CD4-positive, alpha-beta memory T cell (primary cell): ENCODE data around the gene SERPINA4. TPM values are rescaled to one million over a fixed set of nuclear protein-coding genes. Genes with fewer than 3 reads are reported as not detected.

Experiments used
- CTCF ChIA-PET: fragments of 350-600 bp; sonication (Branson Sonifier 250); formaldehyde crosslinking; loops from one replicate; lab custom pipeline; 2021; ENCODE audit warnings: inconsistent platforms; ENCODE audit not compliant: partially characterized antibody; lab: Charles Lee
- POLR2A ChIA-PET: fragments of 350-600 bp; sonication (Branson Sonifier 250); formaldehyde crosslinking; loops from one replicate; lab custom pipeline; 2021; ENCODE audit not compliant: partially characterized antibody; lab: Charles Lee
- DNase-seq, 5 donors: peaks; one replicate each; pipeline versions ENCODE4 v3.0.0 to v3.0.0-alpha.2; 2020 to 2022; ENCODE audit warnings: mixed read lengths in 1 of 5
- H3K27ac ChIP-seq: one replicate; pipeline ENCODE4 v1.7.0; 2013; ENCODE audit warnings: low read depth, low read length
- H3K27me3 ChIP-seq: 2 replicates; pipeline ENCODE4 v1.7.0; 2013; ENCODE audit warnings: mild to moderate bottlenecking, low read length, moderate library complexity; ENCODE audit not compliant: insufficient read depth
- H3K36me3 ChIP-seq: 2 replicates; pipeline ENCODE4 v1.7.0; 2013; ENCODE audit warnings: mild to moderate bottlenecking, low read length, moderate library complexity; ENCODE audit not compliant: insufficient read depth
- H3K4me1 ChIP-seq: 2 replicates; pipeline ENCODE4 v1.7.0; 2013; ENCODE audit warnings: mild to moderate bottlenecking, low read length, moderate library complexity; ENCODE audit not compliant: insufficient read depth
- H3K4me3 ChIP-seq, 2 donors: one replicate each; pipeline ENCODE4 v1.7.0; 2013; ENCODE audit warnings: low read length in 2 of 2, mild to moderate bottlenecking in 1 of 2
- H3K9me3 ChIP-seq, 2 donors: one replicate each; pipeline ENCODE4 v1.7.0; 2013; ENCODE audit warnings: low read length in 2 of 2, control low read depth in 1 of 2; ENCODE audit not compliant: control insufficient read depth in 1 of 2
- H3K27ac Mint-ChIP-seq, 7 donors: one replicate each; pipeline ENCODE4 v1.8.0; 2020 to 2021; ENCODE audit warnings: mixed read lengths in 7 of 7, mild to moderate bottlenecking in 6 of 7, inconsistent platforms in 3 of 7, moderate library complexity in 3 of 7
- H3K27me3 Mint-ChIP-seq, 2 donors: one replicate each; pipeline ENCODE4 v1.8.0; 2020 to 2021; ENCODE audit warnings: mixed read lengths in 2 of 2
- H3K36me3 Mint-ChIP-seq, 2 donors: one replicate each; pipeline ENCODE4 v1.8.0; 2020 to 2021; ENCODE audit warnings: mixed read lengths in 2 of 2, inconsistent platforms in 1 of 2, mild to moderate bottlenecking in 1 of 2
- H3K4me1 Mint-ChIP-seq, 4 donors: one replicate each; pipeline ENCODE4 v1.8.0; 2020 to 2021; ENCODE audit warnings: mixed read lengths in 4 of 4, mild to moderate bottlenecking in 1 of 4
- H3K4me3 Mint-ChIP-seq, 8 donors: one replicate each; pipeline ENCODE4 v1.8.0; 2020 to 2021; ENCODE audit warnings: mixed read lengths in 8 of 8, mild to moderate bottlenecking in 7 of 8, moderate library complexity in 6 of 8, inconsistent platforms in 3 of 8
- H3K9me3 Mint-ChIP-seq, 8 donors: one replicate each; pipeline ENCODE4 v1.8.0; 2020 to 2021; ENCODE audit warnings: mixed read lengths in 8 of 8, mild to moderate bottlenecking in 5 of 8, inconsistent platforms in 3 of 8, moderate library complexity in 1 of 8
- intact Hi-C: fragments of 100-400 bp; cut with micrococcal nuclease; formaldehyde crosslinking; loops from one replicate; pipeline ENCODE4 v1.15.1; 2023
- polyA plus RNA-seq, 2 donors: library from polyadenylated mRNA; unstranded; fragments of 300-500 nt; fragmentation: Illumina TruSeq; gene quantifications; one replicate each; pipeline ENCODE4 v1.2.3, GENCODE V29; 2021
- total RNA-seq, 2 experiments: library from RNA; stranded (reverse); gene quantifications; one replicate each; pipeline ENCODE4 v1.2.3, GENCODE V29; 2021

Gene SERPINA4
- total and polyA plus RNA-seq, 4 experiments from 2014 or later: not detected

DNA sequence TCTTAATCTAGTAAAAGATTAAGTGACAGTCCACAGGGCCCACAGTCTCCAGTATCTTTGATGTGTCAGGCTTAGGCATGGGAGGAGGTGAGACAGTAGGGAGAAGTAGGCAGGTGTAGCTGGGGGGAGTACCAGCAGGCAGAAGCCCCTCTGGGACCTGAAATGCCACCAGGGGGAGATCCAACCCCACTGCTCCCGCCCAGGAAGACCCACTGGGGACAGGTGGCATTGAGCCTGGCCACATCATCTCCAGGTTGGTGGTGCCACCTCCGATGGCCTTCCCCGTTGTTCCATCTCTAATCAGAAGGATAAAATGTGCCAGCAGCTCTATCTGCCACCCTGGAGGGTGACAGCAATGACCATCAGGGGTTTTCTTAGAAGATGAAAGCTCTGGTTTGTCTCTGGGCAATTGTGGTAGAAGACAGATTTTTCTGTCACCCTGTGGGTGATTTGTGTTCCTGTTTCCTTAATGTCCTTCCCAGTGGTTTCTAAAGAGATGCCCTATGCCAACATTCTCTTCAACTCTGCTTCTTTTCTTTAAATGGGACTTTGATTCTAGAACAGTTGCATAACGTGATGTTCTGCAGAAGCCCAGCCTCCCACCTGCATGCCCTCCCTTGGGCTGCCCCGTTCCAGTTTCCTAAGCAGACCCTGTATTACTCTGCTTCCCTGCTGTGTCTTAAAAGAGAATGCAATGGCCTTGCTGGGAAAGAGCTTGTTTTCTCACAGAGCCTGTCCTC is 39.7 kb upstream of the SERPINA4 start:
- H3K4me3 ChIP-seq: no peak overlapping the region
- Mint-ChIP-seq H3K27me3 (peaks cover 12 to 23% of the 10 kb centered on the region in 2 donors), H3K4me3 (no peak overlapping the region), H3K4me1 (peaks cover 0 to 5% (median 0%) of the 10 kb centered on the region in 4 donors), H3K36me3 (no peaks in the 10 kb centered on the region), H3K9me3 (peaks cover 0 to 11% (median 4%) of the 10 kb centered on the region in 8 donors), H3K27ac (no peak overlapping the region)
- ChIA-PET POLR2A (no interaction called here), CTCF (interaction anchor here (1.0 kb wide), 1 partner anchor 28 kb away, joined by 3 read pairs; no protein-coding TSS in a partner anchor)
- H3K9me3 ChIP-seq: no peaks in the 10 kb centered on the region
- no peak overlapping the region for H3K27ac ChIP-seq
- no peak for DNase-seq
- intact Hi-C loops: no loop called here
- H3K36me3 ChIP-seq: no peaks in the 10 kb centered on the region
- peaks cover 4% of the 10 kb centered on the region for H3K27me3 ChIP-seq
- no peaks in the 10 kb centered on the region for H3K4me1 ChIP-seq

DNA sequence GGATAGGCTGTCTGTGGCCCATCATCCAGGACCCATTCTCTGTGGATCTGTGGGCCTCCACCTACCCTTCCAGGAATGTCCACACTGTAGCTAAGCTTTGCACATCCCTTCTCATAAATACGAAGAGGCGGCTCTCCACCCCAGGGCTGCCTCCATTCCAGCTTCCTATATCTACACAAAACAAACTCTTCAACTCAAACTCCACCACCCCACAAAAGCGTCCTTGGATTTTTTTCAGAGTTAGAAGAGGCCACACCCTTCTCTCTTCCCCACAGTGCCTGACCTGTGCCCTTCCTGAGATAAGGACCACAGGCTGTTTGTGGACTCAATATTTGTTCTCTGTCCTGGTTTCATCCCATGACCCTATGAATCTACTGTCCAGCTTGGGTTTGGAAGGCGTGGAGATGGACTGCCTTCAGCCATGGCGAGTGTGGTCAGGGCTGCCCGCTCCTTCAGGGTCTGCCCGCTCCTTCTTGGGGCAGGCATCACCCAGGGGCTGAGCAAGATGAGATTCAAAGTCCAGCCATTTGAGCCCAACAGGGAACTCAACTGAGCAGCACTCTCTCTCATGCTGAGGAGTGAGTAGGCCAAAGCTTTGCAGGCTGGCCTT is 39.0 kb upstream of the SERPINA4 start:
- ChIA-PET CTCF (interaction anchor here (1.0 kb wide), 1 partner anchor 27 kb away, joined by 3 read pairs; no protein-coding TSS in a partner anchor), POLR2A (no interaction called here)
- H3K27me3 Mint-ChIP-seq: peaks cover 16 to 28% of the 10 kb centered on the region in 2 donors
- no peak overlapping the region for H3K27ac Mint-ChIP-seq
- Histone ChIP-seq H3K4me3 (no peak overlapping the region), H3K36me3 (no peaks in the 10 kb centered on the region), H3K4me1 (no peaks in the 10 kb centered on the region), H3K9me3 (no peaks in the 10 kb centered on the region), H3K27me3 (peaks cover 4% of the 10 kb centered on the region), H3K27ac (no peak overlapping the region)
- no peak for DNase-seq
- H3K9me3 Mint-ChIP-seq: peaks cover 0 to 14% (median 4%) of the 10 kb centered on the region in 8 donors
- H3K36me3 Mint-ChIP-seq: no peaks in the 10 kb centered on the region
- H3K4me3 Mint-ChIP-seq: no peak overlapping the region
- intact Hi-C loops: no loop called here
- peaks cover 0 to 5% (median 0%) of the 10 kb centered on the region in 4 donors for H3K4me1 Mint-ChIP-seq

DNA sequence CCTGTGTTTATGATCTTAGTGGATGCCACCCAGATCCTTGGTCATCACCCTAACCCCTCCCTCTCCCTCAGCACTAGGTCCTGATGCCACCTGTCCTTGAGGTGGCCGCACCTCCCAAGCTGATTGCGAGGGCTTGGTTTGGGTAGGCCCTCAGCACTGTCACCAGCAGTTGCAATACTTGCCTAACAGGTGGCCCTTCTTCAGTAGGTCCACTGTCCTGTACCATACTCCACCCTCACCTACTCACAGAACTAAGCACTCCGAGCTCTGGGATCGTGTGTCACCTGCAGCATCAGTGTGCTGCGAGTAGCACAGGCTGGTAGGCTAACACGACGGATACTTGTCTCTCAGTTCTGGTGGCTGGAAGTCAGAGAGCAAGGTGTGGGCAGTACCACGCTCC is 38.0 kb upstream of the SERPINA4 start:
- ChIA-PET CTCF (no interaction called here), POLR2A (no interaction called here)
- Histone ChIP-seq H3K9me3 (no peaks in the 10 kb centered on the region), H3K4me1 (no peaks in the 10 kb centered on the region), H3K27ac (no peak overlapping the region), H3K27me3 (peaks cover 4% of the 10 kb centered on the region), H3K36me3 (no peaks in the 10 kb centered on the region), H3K4me3 (no peak overlapping the region)
- H3K27me3 Mint-ChIP-seq: peaks cover 21 to 35% of the 10 kb centered on the region in 2 donors
- H3K4me3 Mint-ChIP-seq: no peak overlapping the region
- no peaks in the 10 kb centered on the region for H3K36me3 Mint-ChIP-seq
- peak overlapping the region in 1 of 7 donors; percentile 19 for H3K27ac Mint-ChIP-seq
- peaks cover 0 to 5% (median 0%) of the 10 kb centered on the region in 4 donors for H3K4me1 Mint-ChIP-seq
- intact Hi-C loops: no loop called here
- DNase-seq: no peak
- H3K9me3 Mint-ChIP-seq: peaks cover 0 to 14% (median 4%) of the 10 kb centered on the region in 8 donors

DNA sequence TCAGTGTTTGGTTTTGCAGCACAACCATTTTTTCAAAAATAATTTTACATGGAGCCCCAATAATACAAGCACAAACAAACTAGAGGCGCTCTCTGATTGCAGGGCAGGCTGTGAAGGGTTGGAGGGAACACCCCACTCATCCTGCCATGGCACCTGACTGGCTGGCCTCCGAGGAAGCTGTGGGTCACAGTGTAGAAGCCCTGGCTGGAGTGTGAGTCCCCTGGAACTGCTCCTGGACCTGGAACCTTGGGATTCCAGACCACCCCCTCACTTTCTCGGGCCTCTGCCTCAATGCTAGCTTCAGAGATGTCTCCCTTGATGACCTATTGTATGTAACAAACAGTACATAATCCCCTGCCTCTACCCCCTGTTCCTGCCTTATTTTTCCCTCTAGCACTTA is 37.1 kb upstream of the SERPINA4 start:
- Histone ChIP-seq H3K4me1 (no peaks in the 10 kb centered on the region), H3K4me3 (no peak overlapping the region), H3K27me3 (peaks cover 4% of the 10 kb centered on the region), H3K36me3 (no peaks in the 10 kb centered on the region), H3K27ac (no peak overlapping the region), H3K9me3 (no peaks in the 10 kb centered on the region)
- no peak overlapping the region for H3K4me3 Mint-ChIP-seq
- H3K27ac Mint-ChIP-seq: no peak overlapping the region
- peaks cover 0 to 3% (median 0%) of the 10 kb centered on the region in 4 donors for H3K4me1 Mint-ChIP-seq
- H3K36me3 Mint-ChIP-seq: no peaks in the 10 kb centered on the region
- POLR2A ChIA-PET: no interaction called here
- intact Hi-C loops: no loop called here
- CTCF ChIA-PET: no interaction called here
- no peak for DNase-seq
- H3K27me3 Mint-ChIP-seq: peaks cover 21 to 37% of the 10 kb centered on the region in 2 donors
- H3K9me3 Mint-ChIP-seq: peaks cover 0 to 11% (median 3%) of the 10 kb centered on the region in 8 donors

DNA sequence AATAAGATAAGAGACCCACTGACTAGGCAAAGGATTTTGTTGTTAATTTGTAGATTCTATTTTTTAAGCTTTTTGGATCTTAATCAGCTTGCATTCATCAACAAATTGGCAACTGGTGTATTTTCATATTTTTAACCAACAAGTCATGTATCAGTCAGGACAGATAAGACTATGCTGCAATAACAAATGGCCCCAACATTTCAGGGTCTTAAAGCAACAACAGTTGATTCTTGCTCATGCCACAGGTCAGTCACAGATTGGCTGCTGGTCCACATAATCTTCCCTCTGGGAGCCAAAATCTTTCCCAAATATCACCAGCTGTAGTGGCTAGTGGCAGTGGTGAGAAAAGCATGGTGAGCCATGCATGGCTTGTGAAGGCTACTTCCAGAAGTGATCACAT is 30.1 kb upstream of the SERPINA4 start:
- no peak overlapping the region for H3K27ac ChIP-seq
- no peak overlapping the region for H3K4me3 Mint-ChIP-seq
- no peak overlapping the region for H3K4me3 ChIP-seq
- H3K4me1 ChIP-seq: no peaks in the 10 kb centered on the region
- no peaks in the 10 kb centered on the region for H3K9me3 ChIP-seq
- H3K27me3 Mint-ChIP-seq: peaks cover 13 to 20% of the 10 kb centered on the region in 2 donors
- H3K27me3 ChIP-seq: no peaks in the 10 kb centered on the region
- POLR2A ChIA-PET: no interaction called here
- H3K36me3 ChIP-seq: no peaks in the 10 kb centered on the region
- CTCF ChIA-PET: no interaction called here
- no peaks in the 10 kb centered on the region for H3K4me1 Mint-ChIP-seq
- H3K27ac Mint-ChIP-seq: no peak overlapping the region
- DNase-seq: no peak
- intact Hi-C loops: no loop called here
- no peaks in the 10 kb centered on the region for H3K36me3 Mint-ChIP-seq
- H3K9me3 Mint-ChIP-seq: peaks cover 0 to 8% (median 3%) of the 10 kb centered on the region in 8 donors

DNA sequence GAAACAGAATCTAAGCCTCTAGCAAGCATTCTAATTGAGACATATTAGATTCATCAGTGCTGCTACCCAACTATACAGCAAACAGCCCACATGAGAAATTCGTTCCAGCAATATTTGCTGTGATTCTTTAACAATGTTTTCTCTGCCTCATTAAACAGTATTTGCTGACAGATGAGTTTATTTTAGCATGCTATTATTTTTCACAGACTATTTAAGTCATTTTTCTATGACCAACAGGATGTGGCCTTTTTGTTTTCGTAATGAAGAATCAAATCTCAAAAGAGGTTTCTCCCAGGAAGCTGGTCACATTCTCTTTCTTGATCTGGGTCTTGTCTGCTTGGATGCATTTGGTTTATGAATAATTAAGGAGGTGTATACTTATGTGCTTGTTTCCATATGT is 28.8 kb upstream of the SERPINA4 start:
- Histone ChIP-seq H3K27me3 (no peaks in the 10 kb centered on the region), H3K4me3 (no peak overlapping the region), H3K36me3 (no peaks in the 10 kb centered on the region), H3K9me3 (no peaks in the 10 kb centered on the region), H3K27ac (no peak overlapping the region), H3K4me1 (no peaks in the 10 kb centered on the region)
- no peak for DNase-seq
- ChIA-PET CTCF (no interaction called here), POLR2A (interaction anchor here (0.6 kb wide), 1 partner anchor 227 kb away, joined by 3 read pairs; no protein-coding TSS in a partner anchor)
- H3K27ac Mint-ChIP-seq: no peak overlapping the region
- peaks cover 0 to 8% (median 2%) of the 10 kb centered on the region in 8 donors for H3K9me3 Mint-ChIP-seq
- no peaks in the 10 kb centered on the region for H3K36me3 Mint-ChIP-seq
- no peak overlapping the region for H3K4me3 Mint-ChIP-seq
- no peaks in the 10 kb centered on the region for H3K4me1 Mint-ChIP-seq
- H3K27me3 Mint-ChIP-seq: peaks cover 7 to 22% of the 10 kb centered on the region in 2 donors
- intact Hi-C loops: no loop called here

DNA sequence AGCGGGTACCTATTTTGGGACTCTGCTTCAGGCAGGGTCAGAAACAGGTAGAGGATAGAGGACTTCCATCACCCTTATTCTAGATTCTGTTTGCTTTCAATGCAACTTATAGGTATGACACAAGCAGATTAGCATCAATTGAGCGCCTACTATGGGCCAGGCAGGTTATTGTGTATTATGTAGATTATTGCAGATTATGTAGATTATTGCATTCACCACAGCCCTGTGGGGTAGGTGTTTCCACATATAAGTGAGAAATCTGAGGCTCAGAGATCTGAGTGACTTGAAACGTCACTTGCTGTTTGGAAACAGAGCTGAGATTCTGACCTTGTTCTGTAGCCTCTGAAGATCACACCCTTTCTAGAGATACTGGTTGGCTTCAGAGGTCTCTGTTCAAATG is 25.7 kb upstream of the SERPINA4 start:
- Mint-ChIP-seq H3K4me3 (no peak overlapping the region), H3K36me3 (no peaks in the 10 kb centered on the region), H3K9me3 (peaks cover 0 to 8% (median 2%) of the 10 kb centered on the region in 8 donors), H3K4me1 (no peaks in the 10 kb centered on the region), H3K27me3 (peaks cover 4 to 25% of the 10 kb centered on the region in 2 donors), H3K27ac (no peak overlapping the region)
- Histone ChIP-seq H3K36me3 (no peaks in the 10 kb centered on the region), H3K27ac (no peak overlapping the region), H3K27me3 (no peaks in the 10 kb centered on the region), H3K9me3 (no peaks in the 10 kb centered on the region), H3K4me1 (no peaks in the 10 kb centered on the region), H3K4me3 (no peak overlapping the region)
- DNase-seq: no peak
- intact Hi-C loops: no loop called here
- POLR2A ChIA-PET: no interaction called here
- CTCF ChIA-PET: no interaction called here
